ENCODE measurements around the gene RBBP8NL. TPM values are rescaled to one million over a fixed set of nuclear protein-coding genes. Genes with fewer than 3 reads are reported as not detected.

The RBBP8NL gene
- total RNA-seq, 1 experiment from 2014 or later, result 0.28 TPM

- Mint-ChIP-seq H3K4me3 (no peak overlapping the region), H3K27me3 (ENCODE audit: low read depth) (peaks cover 2% of the 10 kb centered on the region; the same call in 1 of the 2 replicates), H3K27ac (no peak overlapping the region), H3K4me1 (peaks cover 19 to 25% of the 10 kb centered on the region in 2 experiments), H3K9me3 (peaks cover 2 to 10% of the 10 kb centered on the region in 2 experiments), H3K36me3 (ENCODE audit: insufficient read depth in 1 of 3, low read depth in 3 of 3) (peaks cover 0 to 11% (median 5%) of the 10 kb centered on the region in 3 experiments; a peak in 6 of 7 replicates)
- Histone ChIP-seq H2BK120ac (ENCODE audit: low read depth, low read length, poor library complexity, severe bottlenecking) (no peak overlapping the region), H2BK15ac (ENCODE audit: low read depth, low read length) (no peak overlapping the region), H3K18ac (ENCODE audit: insufficient read length, low read depth, low read length) (no peak overlapping the region), H3K4me1 (ENCODE audit: insufficient read depth, low read length) (peaks cover 4% of the 10 kb centered on the region; the same call in 1 of the 2 replicates), H3K14ac (ENCODE audit: insufficient read depth, low read length) (no peak overlapping the region; the same call in 1 of the 2 replicates), H3K9me3 (ENCODE audit: control insufficient read depth, low read depth, low read length) (no peaks in the 10 kb centered on the region), H3K27me3 (ENCODE audit: insufficient read depth, low read length) (no peaks in the 10 kb centered on the region), H3K9ac (ENCODE audit: extremely low read depth, insufficient read length, low read length) (no peak overlapping the region), H3K4ac (ENCODE audit: low read depth, low read length) (no peak overlapping the region; the same call in 1 of the 2 replicates), H3K23me2 (ENCODE audit: insufficient read length, low read depth, low read length, poor library complexity, severe bottlenecking) (peaks cover 12% of the 10 kb centered on the region), H3K79me2 (ENCODE audit: insufficient read depth, low read length) (peaks cover 3% of the 10 kb centered on the region; the same call in 1 of the 2 replicates), H3K56ac (ENCODE audit: insufficient read length, low read depth, low read length) (no peak overlapping the region), H3K23ac (ENCODE audit: insufficient read length, low read depth, low read length) (no peak overlapping the region), H2BK20ac (ENCODE audit: low read depth, low read length, poor library complexity, severe bottlenecking) (no peak overlapping the region), H2BK12ac (ENCODE audit: insufficient read length, low read depth, low read length) (no peak overlapping the region), H4K8ac (replicated peaks; ENCODE audit: insufficient read length, low read depth, low read length) (no peak overlapping the region), H2AFZ (ENCODE audit: low read length) (no peak overlapping the region), H3K27ac (ENCODE audit: insufficient read length, low read depth, low read length) (no peak overlapping the region), H2AK5ac (ENCODE audit: insufficient read length, low read length) (no peak overlapping the region), H4K20me1 (ENCODE audit: control insufficient read depth, insufficient read depth, insufficient read length) (no peaks in the 10 kb centered on the region), H4K91ac (ENCODE audit: insufficient read length, low read depth, low read length) (no peak overlapping the region), H3T11ph (ENCODE audit: low read length) (no peak overlapping the region), H2BK5ac (ENCODE audit: insufficient read length, low read length) (no peak overlapping the region), H3K79me1 (ENCODE audit: insufficient read depth, low read depth, low read length, poor library complexity, severe bottlenecking) (no peaks in the 10 kb centered on the region), H3K4me2 (ENCODE audit: insufficient read depth, insufficient read length, low read length) (no peak overlapping the region), H4K5ac (ENCODE audit: insufficient read length, low read depth, low read length) (no peak overlapping the region)
- no CpG with 5 or more reads among the region's 18 CpGs for WGBS (ENCODE audit: extremely low coverage, insufficient read length, low lambda C conversion rate)
- no peak for DNase-seq
- TF ChIP-seq CTCF (conservative IDR thresholded peaks at IDR 0.05), result no peak
These were observed 56.3 kb downstream of the RBBP8NL start for GRCh38 chr20:62370807-62371587.

All from H9 (cell line).